Endothelial cell of umbilical vein (primary cell): ENCODE data around the gene CNOT4. TPM values are rescaled to one million over a fixed set of nuclear protein-coding genes. Genes with fewer than 3 reads are reported as not detected.
"Not testable (repeated sequence)": the region's sequence is repeated elsewhere in the genome, so short reads cannot be mapped to it uniquely, and the experiment has no call there.

Source experiments
- BruUV-seq: library from RNA; stranded (reverse); fragments of 400-500 nt; replicated peaks from 2 replicates; lab custom pipeline; 2021; lab: Mats Ljungman, UMichigan
- CTCF ChIA-PET: fragments of 300-600, 350-600 bp; sonication (Branson Sonifier 250); formaldehyde crosslinking; loops from one replicate; lab custom pipeline; 2021; ENCODE audit warnings: antibody characterized with exemption, inconsistent platforms; lab: Charles Lee
- POLR2A ChIA-PET: fragments of 300-600, 350-600 bp; sonication (Branson Sonifier 250); formaldehyde crosslinking; loops from one replicate; lab custom pipeline; 2021; ENCODE audit warnings: antibody characterized with exemption, inconsistent platforms; lab: Charles Lee
- DNase-seq: peaks from one replicate; pipeline ENCODE4 v3.0.0-alpha.2; 2011; ENCODE audit warnings: low read depth, low spot score
- FAIRE-seq: peaks from 2 replicates; lab custom pipeline; 2011; peaks lifted over from hg19 to GRCh38; lab: Jason Lieb, UNC
- H2AFZ ChIP-seq: 2 replicates; pipeline ENCODE4 v1.6.0; 2012; ENCODE audit warnings: low read depth, low read length, control low read depth, inconsistent platforms
- H3K27ac ChIP-seq: 2 replicates; pipeline ENCODE4 v1.5.1; 2011; ENCODE audit warnings: low read depth, mild to moderate bottlenecking, control low read depth, low read length, moderate library complexity; ENCODE audit not compliant: insufficient read depth
- H3K27me3 ChIP-seq, 2 experiments: 2 replicates each; pipeline versions ENCODE4 v1.6.0 to v1.6.1; 2011; ENCODE audit warnings: low read length in 2 of 2, mixed read lengths in 1 of 2; ENCODE audit not compliant: control insufficient read depth in 2 of 2, insufficient read depth in 2 of 2
- H3K36me3 ChIP-seq, 2 experiments: 2 replicates in 1 of 2; 3 replicates in 1 of 2; pipeline ENCODE4 v1.5.1; 2011; ENCODE audit warnings: low read length in 2 of 2, mild to moderate bottlenecking in 1 of 2, moderate library complexity in 1 of 2; ENCODE audit not compliant: control insufficient read depth in 2 of 2, insufficient read depth in 2 of 2; ENCODE audit errors: extremely low read depth in 1 of 2
- H3K4me1 ChIP-seq: 3 replicates; pipeline ENCODE4 v1.5.1; 2011; ENCODE audit warnings: mild to moderate bottlenecking, low read length; ENCODE audit not compliant: control insufficient read depth, insufficient read depth; ENCODE audit errors: extremely low read depth
- H3K4me2 ChIP-seq: 2 replicates; pipeline ENCODE4 v1.6.1; 2011; ENCODE audit warnings: low read length, control low read depth, mixed read lengths; ENCODE audit not compliant: insufficient read depth
- H3K4me3 ChIP-seq, 3 experiments: fragments of 200-600 bp in 1 of 3; sonication (generic), shearing (Covaris generic) in 1 of 3; replicated peaks in 1 of 3; 2 replicates each; pipeline ENCODE4 v1.5.1; 2011 to 2016; ENCODE audit warnings: control low read depth in 3 of 3, low read length in 3 of 3, mild to moderate bottlenecking in 2 of 3, inconsistent platforms in 1 of 3, low read depth in 1 of 3, moderate library complexity in 1 of 3; ENCODE audit not compliant: insufficient read depth in 1 of 3
- H3K79me2 ChIP-seq: 2 replicates; pipeline ENCODE4 v1.6.0; 2012; ENCODE audit warnings: low read length, inconsistent platforms; ENCODE audit not compliant: control insufficient read depth, insufficient read depth
- H3K9ac ChIP-seq: replicated peaks from 2 replicates; pipeline ENCODE3; 2011; ENCODE audit warnings: low read length, control low read depth; ENCODE audit not compliant: insufficient read depth; ENCODE audit errors: extremely low read depth
- H3K9me1 ChIP-seq: replicated peaks from 3 replicates; pipeline ENCODE4 v1.6.0; 2011; ENCODE audit warnings: mild to moderate bottlenecking, low read length; ENCODE audit not compliant: control insufficient read depth, insufficient read depth; ENCODE audit errors: extremely low read depth
- H3K9me3 ChIP-seq: replicated peaks from 2 replicates; pipeline ENCODE4 v1.5.1; 2012; ENCODE audit warnings: low read length, inconsistent platforms; ENCODE audit not compliant: control insufficient read depth, insufficient read depth
- H4K20me1 ChIP-seq: replicated peaks from 2 replicates; pipeline ENCODE3; 2011; ENCODE audit warnings: mild to moderate bottlenecking, low read length; ENCODE audit not compliant: control insufficient read depth, insufficient read depth; ENCODE audit errors: extremely low read depth
- EZH2 ChIP-seq: IDR thresholded peaks from 2 replicates; pipeline ENCODE4 v1.6.1; 2012; ENCODE audit warnings: borderline replicate concordance, low read depth, mild to moderate bottlenecking, moderate library complexity, low read length, inconsistent platforms; ENCODE audit not compliant: severe bottlenecking
- GATA2 ChIP-seq: IDR thresholded peaks from 2 replicates; pipeline ENCODE4 v1.7.0; 2011; ENCODE audit warnings: low read depth, mild to moderate bottlenecking, moderate library complexity, mixed read lengths, low read length; ENCODE audit not compliant: insufficient read length, insufficient read depth
- JUN ChIP-seq: IDR thresholded peaks from 2 replicates; pipeline ENCODE4 v1.6.1; 2011; ENCODE audit warnings: borderline replicate concordance, low read depth; ENCODE audit not compliant: insufficient read length, insufficient read depth
- POLR2AphosphoS5 ChIP-seq: IDR thresholded peaks from 2 replicates; pipeline ENCODE4 v1.6.1; 2012; ENCODE audit warnings: low read depth, mild to moderate bottlenecking, control low read depth, low read length, moderate library complexity; ENCODE audit not compliant: insufficient read depth
- dilution Hi-C: fragments of 300-500 bp; cut with MboI; formaldehyde crosslinking; loops from one replicate; pipeline ENCODE4 v1.15.0; 2019; ENCODE audit warnings: low sequenced_read_pairs; ENCODE audit not compliant: extremely low pct_ligation_motif_present
- intact Hi-C: fragments of 100-400 bp; cut with micrococcal nuclease; formaldehyde crosslinking; loops from one replicate; pipeline ENCODE4 v1.10.0; 2022
- polyA plus RNA-seq, 4 experiments: library from polyadenylated mRNA; depleted of rRNA in 3 of 4; stranded (reverse) in 3 of 4; unstranded in 1 of 4; fragments of >200 nt; gene quantifications; 2 replicates each; pipeline versions ENCODE4 v1.2.1 to v1.2.3, GENCODE V29; 2011 to 2012; ENCODE audit warnings: missing spikeins in 1 of 4
- total RNA-seq: library from RNA; stranded (reverse); gene quantifications from 2 replicates; pipeline ENCODE4 v1.2.3, GENCODE V29; 2021
- TF ChIP-seq, protein P1 (sequence below), 2 donors: IDR thresholded peaks; 1 replicate in 1 of 2; 2 replicates in 1 of 2; pipeline ENCODE4 v1.5.1; 2011; ENCODE audit warnings: low read length in 2 of 2, mild to moderate bottlenecking in 2 of 2, moderate library complexity in 2 of 2, control low read depth in 1 of 2, inconsistent platforms in 1 of 2, low read depth in 1 of 2; ENCODE audit not compliant: insufficient read depth in 1 of 2; ENCODE audit errors: extremely low read depth in 1 of 2
- TF ChIP-seq, protein P2 (sequence below): IDR thresholded peaks from 2 replicates; pipeline ENCODE4 v1.6.1; 2011; ENCODE audit not compliant: insufficient read depth, insufficient read length

The CNOT4 gene
- total and polyA plus RNA-seq, 2 donors (not counting 3 experiments of a cell fraction or from before 2014, with no cell fraction given) = 10.3 to 21.7 TPM

DNA sequence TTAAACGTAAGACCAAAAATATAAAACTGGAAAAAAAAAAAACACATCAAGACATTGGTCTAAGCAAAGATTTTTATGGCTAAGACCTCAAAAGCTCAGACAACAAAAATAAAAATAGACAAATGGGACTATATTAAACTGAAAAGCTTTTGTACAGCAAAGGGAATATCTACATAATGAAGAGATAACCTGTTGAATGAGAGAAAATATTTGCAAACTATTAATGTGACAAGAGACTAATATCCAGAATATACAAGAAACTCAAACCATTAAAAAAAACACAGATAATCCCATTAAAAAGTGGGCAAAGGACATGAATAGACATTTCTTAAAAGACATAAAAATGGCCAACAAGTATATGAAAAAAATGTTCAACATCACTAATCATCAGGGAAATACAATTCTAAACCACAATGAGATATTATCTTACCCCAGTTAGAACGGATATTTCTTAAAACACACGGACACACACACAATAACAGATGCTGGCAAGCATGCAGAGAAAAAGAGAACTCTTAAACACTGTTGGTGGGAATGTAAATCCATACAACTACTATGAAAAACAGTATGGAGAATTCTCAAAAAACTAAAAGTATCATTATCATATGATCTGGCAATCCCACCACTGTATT is 28.8 kb downstream of the CNOT4 start:
- Histone ChIP-seq H4K20me1 (peaks cover 1% of the 10 kb centered on the region), H3K4me3 (no peak overlapping the region), H3K79me2 (peaks cover 63% of the 10 kb centered on the region), H3K4me1 (no peaks in the 10 kb centered on the region), H3K9me1 (no peaks in the 10 kb centered on the region), H3K9me3 (no peaks in the 10 kb centered on the region), H3K36me3 (no peaks in the 10 kb centered on the region), H3K9ac (no peak overlapping the region), H2AFZ (no peak overlapping the region), H3K27ac (no peak overlapping the region), H3K27me3 (no peaks in the 10 kb centered on the region), H3K4me2 (no peak overlapping the region)
- BruUV-seq = no TSS peak
- DNase-seq (peak; percentile 22), FAIRE-seq (no peak)
- dilution Hi-C loops (no loop called here), intact Hi-C loops (no loop called here)
- CTCF ChIA-PET = no interaction called here
- TF ChIP-seq POLR2AphosphoS5 = no peak
- TF ChIP-seq JUN = no peak
- no peak for TF ChIP-seq EZH2
- TF ChIP-seq GATA2 = no peak
- POLR2A ChIA-PET = no interaction called here

DNA sequence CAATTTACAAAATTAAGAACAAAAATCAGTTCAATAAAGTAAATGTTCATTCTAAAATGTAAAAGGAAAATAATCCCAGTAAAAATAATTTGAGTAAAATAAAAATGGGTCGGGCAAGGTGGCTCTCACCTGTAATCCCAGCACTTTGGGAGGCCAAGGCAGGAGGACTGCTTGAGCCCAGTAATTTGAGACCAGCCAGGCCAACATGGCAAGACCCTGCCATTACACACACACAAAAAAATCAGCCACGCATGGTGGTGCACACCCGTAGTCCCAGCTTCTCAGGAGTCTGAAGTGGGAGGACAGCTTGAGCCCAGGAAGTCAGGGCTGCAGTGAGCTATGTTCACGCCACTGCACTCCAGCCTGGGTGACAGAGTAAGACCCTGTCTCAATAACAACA is 34.4 kb downstream of the CNOT4 start:
- Histone ChIP-seq H2AFZ (no peak overlapping the region), H3K4me1 (no peaks in the 10 kb centered on the region), H3K4me3 (no peak overlapping the region), H3K4me2 (no peak overlapping the region), H3K9ac (no peak overlapping the region), H3K9me3 (no peaks in the 10 kb centered on the region), H4K20me1 (no peaks in the 10 kb centered on the region), H3K79me2 (peaks cover 46% of the 10 kb centered on the region), H3K27me3 (no peaks in the 10 kb centered on the region), H3K27ac (no peak overlapping the region), H3K36me3 (no peaks in the 10 kb centered on the region), H3K9me1 (no peaks in the 10 kb centered on the region)
- no peak for FAIRE-seq
- intact Hi-C loops = no loop called here
- no peak for TF ChIP-seq POLR2AphosphoS5
- TF ChIP-seq, protein P1, sequence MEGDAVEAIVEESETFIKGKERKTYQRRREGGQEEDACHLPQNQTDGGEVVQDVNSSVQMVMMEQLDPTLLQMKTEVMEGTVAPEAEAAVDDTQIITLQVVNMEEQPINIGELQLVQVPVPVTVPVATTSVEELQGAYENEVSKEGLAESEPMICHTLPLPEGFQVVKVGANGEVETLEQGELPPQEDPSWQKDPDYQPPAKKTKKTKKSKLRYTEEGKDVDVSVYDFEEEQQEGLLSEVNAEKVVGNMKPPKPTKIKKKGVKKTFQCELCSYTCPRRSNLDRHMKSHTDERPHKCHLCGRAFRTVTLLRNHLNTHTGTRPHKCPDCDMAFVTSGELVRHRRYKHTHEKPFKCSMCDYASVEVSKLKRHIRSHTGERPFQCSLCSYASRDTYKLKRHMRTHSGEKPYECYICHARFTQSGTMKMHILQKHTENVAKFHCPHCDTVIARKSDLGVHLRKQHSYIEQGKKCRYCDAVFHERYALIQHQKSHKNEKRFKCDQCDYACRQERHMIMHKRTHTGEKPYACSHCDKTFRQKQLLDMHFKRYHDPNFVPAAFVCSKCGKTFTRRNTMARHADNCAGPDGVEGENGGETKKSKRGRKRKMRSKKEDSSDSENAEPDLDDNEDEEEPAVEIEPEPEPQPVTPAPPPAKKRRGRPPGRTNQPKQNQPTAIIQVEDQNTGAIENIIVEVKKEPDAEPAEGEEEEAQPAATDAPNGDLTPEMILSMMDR (IDR thresholded peaks at IDR 0.05; ENCODE audit: extremely low read depth in 1 of 2, insufficient read depth in 1 of 2, low read depth in 1 of 2, low read length in 2 of 2) = no peak
- TF ChIP-seq GATA2 = no peak
- TF ChIP-seq, protein P2, sequence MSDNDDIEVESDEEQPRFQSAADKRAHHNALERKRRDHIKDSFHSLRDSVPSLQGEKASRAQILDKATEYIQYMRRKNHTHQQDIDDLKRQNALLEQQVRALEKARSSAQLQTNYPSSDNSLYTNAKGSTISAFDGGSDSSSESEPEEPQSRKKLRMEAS = no peak
- no peak for DNase-seq
- ChIA-PET POLR2A (no interaction called here), CTCF (no interaction called here)
- dilution Hi-C loops = no loop called here
- no TSS peak for BruUV-seq

DNA sequence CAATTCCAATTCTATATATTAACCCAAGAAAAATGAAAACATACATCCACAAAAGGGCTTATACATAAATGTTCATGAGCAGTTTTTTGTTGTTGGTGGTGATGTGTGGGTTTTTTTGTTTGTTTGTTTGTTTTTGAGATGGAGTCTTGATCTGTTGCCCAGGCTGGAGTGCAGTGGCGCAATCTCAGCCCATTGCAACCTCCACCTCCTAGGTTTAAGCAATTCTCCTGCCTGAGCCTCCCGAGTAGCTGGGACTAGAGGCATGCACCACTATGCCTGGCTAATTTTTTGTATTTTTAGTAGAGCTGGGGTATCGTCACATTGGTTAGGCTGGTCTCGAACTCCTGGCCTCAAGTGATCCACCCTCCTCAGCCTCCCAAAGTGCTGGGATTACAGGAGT is 40.2 kb downstream of the CNOT4 start:
- H4K20me1 ChIP-seq, H3K4me1 ChIP-seq, POLR2A ChIA-PET, H2AFZ ChIP-seq, dilution Hi-C loops, H3K9me3 ChIP-seq, H3K9ac ChIP-seq, H3K9me1 ChIP-seq, H3K27me3 ChIP-seq, BruUV-seq, intact Hi-C loops, H3K4me3 ChIP-seq, H3K27ac ChIP-seq, DNase-seq, H3K36me3 ChIP-seq, H3K4me2 ChIP-seq, FAIRE-seq: not testable (repeated sequence)
- H3K79me2 ChIP-seq = peaks cover 45% of the 10 kb centered on the region
- CTCF ChIA-PET = interaction anchor here (1.0 to 1.4 kb wide), 2 partner anchors 27 to 195 kb away, joined by 3 to 4 read pairs; no protein-coding TSS in a partner anchor
